ENCODE results near the gene TBC1D25.
"Not testable (repeated sequence)": the region's sequence is repeated elsewhere in the genome, so short reads cannot be mapped to it uniquely, and the experiment has no call there.

TBC1D25 gene

DNA sequence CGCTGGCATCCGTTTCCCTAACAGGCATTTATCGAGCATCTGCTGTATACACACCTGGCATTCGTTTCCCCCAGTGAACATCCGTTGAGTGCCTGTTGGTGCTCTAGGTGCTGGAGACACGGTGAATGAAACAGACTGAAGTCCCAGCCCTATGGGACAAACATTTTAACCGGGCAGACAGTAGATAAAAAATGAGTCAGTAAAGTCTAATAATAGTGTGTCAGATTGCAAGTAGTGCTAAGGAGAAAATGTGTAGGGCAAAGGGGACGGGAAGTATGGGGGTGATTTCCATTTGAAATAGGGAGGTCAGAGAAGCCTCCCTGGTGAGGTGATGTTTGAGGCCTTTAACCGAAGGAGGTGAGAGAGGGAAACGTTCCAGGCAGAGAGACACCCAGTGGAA, 23.2 kb upstream of the TBC1D25 start:
- Histone ChIP-seq H3K27ac (replicated peaks) (no peak overlapping the region), H3K4me3 (replicated peaks; ENCODE audit: insufficient read depth, low read length) (no peak overlapping the region), H3K27me3 (ENCODE audit: insufficient read depth, poor library complexity, severe bottlenecking) (no peaks in the 10 kb centered on the region)
- TF ChIP-seq SPI1 (IDR thresholded peaks at IDR 0.05; ENCODE audit: borderline replicate concordance, low read depth) (no peak), GABPA (IDR thresholded peaks at IDR 0.05; ENCODE audit: low read depth) (no peak)
- TF ChIP-seq, protein P1, sequence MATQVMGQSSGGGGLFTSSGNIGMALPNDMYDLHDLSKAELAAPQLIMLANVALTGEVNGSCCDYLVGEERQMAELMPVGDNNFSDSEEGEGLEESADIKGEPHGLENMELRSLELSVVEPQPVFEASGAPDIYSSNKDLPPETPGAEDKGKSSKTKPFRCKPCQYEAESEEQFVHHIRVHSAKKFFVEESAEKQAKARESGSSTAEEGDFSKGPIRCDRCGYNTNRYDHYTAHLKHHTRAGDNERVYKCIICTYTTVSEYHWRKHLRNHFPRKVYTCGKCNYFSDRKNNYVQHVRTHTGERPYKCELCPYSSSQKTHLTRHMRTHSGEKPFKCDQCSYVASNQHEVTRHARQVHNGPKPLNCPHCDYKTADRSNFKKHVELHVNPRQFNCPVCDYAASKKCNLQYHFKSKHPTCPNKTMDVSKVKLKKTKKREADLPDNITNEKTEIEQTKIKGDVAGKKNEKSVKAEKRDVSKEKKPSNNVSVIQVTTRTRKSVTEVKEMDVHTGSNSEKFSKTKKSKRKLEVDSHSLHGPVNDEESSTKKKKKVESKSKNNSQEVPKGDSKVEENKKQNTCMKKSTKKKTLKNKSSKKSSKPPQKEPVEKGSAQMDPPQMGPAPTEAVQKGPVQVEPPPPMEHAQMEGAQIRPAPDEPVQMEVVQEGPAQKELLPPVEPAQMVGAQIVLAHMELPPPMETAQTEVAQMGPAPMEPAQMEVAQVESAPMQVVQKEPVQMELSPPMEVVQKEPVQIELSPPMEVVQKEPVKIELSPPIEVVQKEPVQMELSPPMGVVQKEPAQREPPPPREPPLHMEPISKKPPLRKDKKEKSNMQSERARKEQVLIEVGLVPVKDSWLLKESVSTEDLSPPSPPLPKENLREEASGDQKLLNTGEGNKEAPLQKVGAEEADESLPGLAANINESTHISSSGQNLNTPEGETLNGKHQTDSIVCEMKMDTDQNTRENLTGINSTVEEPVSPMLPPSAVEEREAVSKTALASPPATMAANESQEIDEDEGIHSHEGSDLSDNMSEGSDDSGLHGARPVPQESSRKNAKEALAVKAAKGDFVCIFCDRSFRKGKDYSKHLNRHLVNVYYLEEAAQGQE (IDR thresholded peaks at IDR 0.05; ENCODE audit: insufficient replicate concordance, low read depth) = no peak
- TF ChIP-seq, protein P2, sequence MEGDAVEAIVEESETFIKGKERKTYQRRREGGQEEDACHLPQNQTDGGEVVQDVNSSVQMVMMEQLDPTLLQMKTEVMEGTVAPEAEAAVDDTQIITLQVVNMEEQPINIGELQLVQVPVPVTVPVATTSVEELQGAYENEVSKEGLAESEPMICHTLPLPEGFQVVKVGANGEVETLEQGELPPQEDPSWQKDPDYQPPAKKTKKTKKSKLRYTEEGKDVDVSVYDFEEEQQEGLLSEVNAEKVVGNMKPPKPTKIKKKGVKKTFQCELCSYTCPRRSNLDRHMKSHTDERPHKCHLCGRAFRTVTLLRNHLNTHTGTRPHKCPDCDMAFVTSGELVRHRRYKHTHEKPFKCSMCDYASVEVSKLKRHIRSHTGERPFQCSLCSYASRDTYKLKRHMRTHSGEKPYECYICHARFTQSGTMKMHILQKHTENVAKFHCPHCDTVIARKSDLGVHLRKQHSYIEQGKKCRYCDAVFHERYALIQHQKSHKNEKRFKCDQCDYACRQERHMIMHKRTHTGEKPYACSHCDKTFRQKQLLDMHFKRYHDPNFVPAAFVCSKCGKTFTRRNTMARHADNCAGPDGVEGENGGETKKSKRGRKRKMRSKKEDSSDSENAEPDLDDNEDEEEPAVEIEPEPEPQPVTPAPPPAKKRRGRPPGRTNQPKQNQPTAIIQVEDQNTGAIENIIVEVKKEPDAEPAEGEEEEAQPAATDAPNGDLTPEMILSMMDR (IDR thresholded peaks at IDR 0.05; ENCODE audit: insufficient read depth, low read length) = no peak
- no peak for DNase-seq (ENCODE audit: low read depth in 1 of 2, low spot score in 1 of 2)

DNA sequence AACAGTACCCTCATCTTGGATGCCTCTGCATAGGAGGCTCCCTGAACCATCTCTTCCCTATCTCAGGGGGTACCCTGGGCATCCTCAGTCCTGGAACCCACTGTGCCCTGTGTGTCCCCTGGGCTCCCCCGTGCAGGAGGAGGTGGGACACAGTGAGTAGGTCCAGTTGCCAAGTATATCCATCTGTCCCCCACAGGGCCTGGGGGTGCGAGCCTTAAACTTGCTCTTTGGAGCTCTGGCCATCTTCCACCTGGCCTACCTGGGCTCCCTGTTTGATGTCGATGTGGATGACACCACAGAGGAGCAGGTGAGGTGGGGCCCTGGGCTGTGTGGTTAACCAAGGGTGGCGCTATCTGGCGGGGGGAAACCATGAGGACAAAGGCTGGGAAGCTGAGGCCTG, 22.5 kb upstream of the TBC1D25 start:
- no peaks in the 10 kb centered on the region for H3K27me3 ChIP-seq (ENCODE audit: insufficient read depth, poor library complexity, severe bottlenecking)
- DNase-seq (ENCODE audit: low read depth in 1 of 2, low spot score in 1 of 2) = no peak
- H3K27ac ChIP-seq (replicated peaks) = no peak overlapping the region
- TF ChIP-seq, protein P1 (IDR thresholded peaks at IDR 0.05; ENCODE audit: insufficient replicate concordance, low read depth) = no peak
- TF ChIP-seq GABPA (IDR thresholded peaks at IDR 0.05; ENCODE audit: low read depth) (no peak), SPI1 (IDR thresholded peaks at IDR 0.05; ENCODE audit: borderline replicate concordance, low read depth) (no peak), POLR2AphosphoS5 (IDR thresholded peaks at IDR 0.05; ENCODE audit: low read depth) (no peak)
- TF ChIP-seq, protein P2 (IDR thresholded peaks at IDR 0.05; ENCODE audit: insufficient read depth, low read length) = no peak
- H3K4me3 ChIP-seq (replicated peaks; ENCODE audit: insufficient read depth, low read length) = no peak overlapping the region

DNA sequence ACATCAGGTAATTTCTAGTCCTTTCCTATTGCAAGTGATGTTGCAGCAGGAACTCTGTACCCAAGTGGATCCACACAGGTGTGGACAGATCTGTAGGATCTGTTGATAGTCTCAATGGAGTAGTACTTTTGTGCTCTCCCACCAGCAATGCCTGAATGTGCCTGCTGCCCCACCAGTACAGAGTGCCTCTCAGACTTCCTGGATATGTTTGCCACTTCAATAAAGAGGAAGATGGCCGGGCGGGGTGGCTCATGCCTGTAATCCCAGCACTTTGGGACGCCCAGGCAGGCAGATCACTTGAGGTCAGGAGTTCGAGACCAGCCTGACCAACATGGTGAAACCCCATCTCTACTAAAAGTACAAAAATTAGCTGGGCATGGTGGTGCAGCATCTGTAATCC, 20.0 kb upstream of the TBC1D25 start:
- H3K27me3 ChIP-seq (ENCODE audit: insufficient read depth, poor library complexity, severe bottlenecking); H3K4me3 ChIP-seq (replicated peaks; ENCODE audit: insufficient read depth, low read length): not testable (repeated sequence)
- peak in 1 of 2 experiments; percentile 53 for DNase-seq (ENCODE audit: low read depth in 1 of 2, low spot score in 1 of 2)
- peak overlapping the region; percentile 52 for H3K27ac ChIP-seq (replicated peaks)

DNA sequence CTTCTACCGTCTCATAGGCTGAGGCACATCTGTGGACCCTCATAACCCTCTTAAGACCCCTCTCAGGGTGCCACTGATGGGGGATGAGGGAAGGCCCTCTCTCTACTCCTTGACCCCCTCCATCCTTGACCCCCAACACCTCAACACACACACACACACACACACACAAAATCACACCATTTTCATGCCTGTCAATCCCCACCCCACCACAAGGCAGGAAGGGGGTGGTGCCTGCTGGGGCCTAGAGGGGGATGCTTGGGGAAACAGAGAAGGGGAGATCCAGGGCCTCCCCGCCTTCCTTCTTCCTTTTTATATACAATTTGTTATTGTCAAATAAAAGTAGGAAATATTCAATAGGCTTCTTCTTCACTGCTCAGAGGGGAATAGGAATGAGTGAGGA, 19.1 kb upstream of the TBC1D25 start:
- no peak for TF ChIP-seq GABPA (IDR thresholded peaks at IDR 0.05; ENCODE audit: low read depth)
- TF ChIP-seq SPI1 (IDR thresholded peaks at IDR 0.05; ENCODE audit: borderline replicate concordance, low read depth) = no peak
- TF ChIP-seq, protein P2 (IDR thresholded peaks at IDR 0.05; ENCODE audit: insufficient read depth, low read length) = no peak
- no peak for TF ChIP-seq POLR2AphosphoS5 (IDR thresholded peaks at IDR 0.05; ENCODE audit: low read depth)
- TF ChIP-seq, protein P1 (IDR thresholded peaks at IDR 0.05; ENCODE audit: insufficient replicate concordance, low read depth) = no peak
- no peak for DNase-seq (ENCODE audit: low read depth in 1 of 2, low spot score in 1 of 2)
- Histone ChIP-seq H3K27me3 (ENCODE audit: insufficient read depth, poor library complexity, severe bottlenecking) (no peaks in the 10 kb centered on the region), H3K27ac (replicated peaks) (peak overlapping the region; percentile 66), H3K4me3 (replicated peaks; ENCODE audit: insufficient read depth, low read length) (no peak overlapping the region)
